ENCODE data around the gene IFNLR1.

Gene IFNLR1

DNA sequence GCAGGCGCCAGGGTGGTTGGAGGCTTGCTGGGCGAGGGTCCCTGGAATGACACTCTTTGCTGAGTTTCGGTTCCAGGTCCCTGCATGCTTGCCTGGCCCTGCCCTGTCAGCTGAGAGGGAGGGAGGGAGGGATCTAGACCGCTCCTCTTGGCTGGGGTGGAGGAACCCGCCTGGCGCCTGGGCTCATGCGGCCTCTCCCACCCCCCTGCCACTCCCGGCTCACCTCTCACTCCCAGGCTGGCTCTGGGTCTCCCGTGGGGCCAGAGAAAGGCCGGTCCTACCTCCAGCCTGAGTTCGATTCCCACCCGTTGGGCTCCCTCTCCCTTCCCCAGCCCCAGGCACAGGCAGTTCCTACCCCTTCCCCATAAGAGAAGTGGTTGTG is 19.0 kb upstream of the IFNLR1 start:
- DNase-seq (ENCODE audit: low read depth in 2 of 2, low spot score in 1 of 2), result no peak

GRCh38 chr1:24205345-24206082 is 18.4 kb upstream of the IFNLR1 start:
- DNase-seq (ENCODE audit: low read depth in 2 of 2, low spot score in 1 of 2), result no peak

GRCh38 chr1:24204116-24204515 is 17.0 kb upstream of the IFNLR1 start:
- DNase-seq (ENCODE audit: low read depth in 2 of 2, low spot score in 1 of 2), result no peak

DNA sequence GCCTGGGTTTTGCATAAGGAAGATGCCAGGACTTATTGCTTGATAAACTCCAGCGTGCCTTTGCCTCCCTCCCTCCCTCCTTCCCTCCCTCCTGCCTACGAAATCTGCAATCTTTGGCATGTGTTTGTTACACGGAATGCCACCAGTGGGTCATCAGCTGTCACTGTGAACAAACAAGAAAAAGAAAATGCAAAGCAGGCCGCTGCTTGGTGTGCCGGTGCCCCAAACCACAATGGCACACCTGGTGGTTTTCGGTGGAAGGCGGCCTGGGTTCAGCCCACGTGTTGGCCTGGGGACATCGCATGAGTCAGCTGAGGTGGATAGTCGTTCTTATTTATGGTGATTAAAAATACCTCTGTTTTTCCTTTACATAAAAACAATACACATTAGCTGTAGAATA is 16.3 kb upstream of the IFNLR1 start:
- DNase-seq (ENCODE audit: low read depth in 2 of 2, low spot score in 1 of 2), result no peak

- no peak for DNase-seq (ENCODE audit: low read depth in 2 of 2, low spot score in 1 of 2)
Observed at GRCh38 chr1:24202987-24203386, 15.9 kb upstream of the IFNLR1 start.

GRCh38 chr1:24202556-24202955 is 15.5 kb upstream of the IFNLR1 start:
- DNase-seq (ENCODE audit: low read depth in 2 of 2, low spot score in 1 of 2), result no peak

DNA sequence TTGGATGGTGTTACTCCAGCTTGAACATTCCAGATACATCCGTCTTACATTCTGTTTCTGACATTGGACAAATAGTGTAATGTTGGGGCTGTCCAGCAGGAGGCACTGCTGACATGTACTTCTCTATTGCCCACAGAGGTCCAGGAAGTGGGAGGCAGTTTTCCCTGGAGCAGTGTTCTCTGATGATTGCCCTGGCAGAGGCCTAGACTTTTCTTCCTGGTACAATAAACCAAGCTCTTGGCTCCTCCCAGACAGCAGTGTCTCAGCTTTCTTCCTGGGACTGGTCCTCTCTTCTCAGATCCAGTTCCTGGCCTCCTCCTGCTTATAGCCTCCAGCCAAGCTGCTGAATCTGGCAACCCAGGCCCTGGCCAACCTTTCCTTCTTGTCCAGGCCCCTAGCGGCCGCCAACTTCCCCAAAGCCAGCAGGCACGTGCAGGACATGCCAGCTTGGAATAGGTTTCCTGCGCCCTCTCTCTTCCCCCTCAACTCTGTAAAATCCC is 14.9 kb upstream of the IFNLR1 start:
- peak in 1 of 2 donors; percentile 16 for DNase-seq (ENCODE audit: low read depth in 2 of 2, low spot score in 1 of 2)

- peak; percentile 35 to 50 for DNase-seq (ENCODE audit: low read depth in 2 of 2, low spot score in 1 of 2)
Observed at GRCh38 chr1:24199291-24199900, 12.3 kb upstream of the IFNLR1 start.

DNA sequence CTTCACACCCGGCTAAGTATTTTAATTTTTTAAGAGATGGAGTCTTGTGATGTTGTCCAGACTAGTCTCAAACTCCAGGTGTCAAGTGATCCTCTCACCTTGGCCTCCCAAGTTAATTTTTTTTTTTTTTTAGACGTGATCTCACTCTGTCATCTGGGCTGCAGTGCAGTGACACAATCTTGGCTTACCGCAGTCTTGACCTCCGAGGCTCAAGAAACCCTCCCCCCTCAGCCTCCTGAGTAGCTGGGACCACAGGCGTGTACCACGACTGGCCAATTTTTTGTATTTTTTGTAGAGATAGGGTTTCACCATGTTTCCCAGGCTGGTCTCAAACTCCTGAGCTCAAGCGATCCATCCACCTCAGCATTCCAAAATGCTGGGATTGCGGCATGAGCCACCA is 11.7 kb upstream of the IFNLR1 start:
- no peak for DNase-seq (ENCODE audit: low read depth in 2 of 2, low spot score in 1 of 2)

- DNase-seq (ENCODE audit: low read depth in 2 of 2, low spot score in 1 of 2), result no peak
Observed at GRCh38 chr1:24195874-24196273, 8.8 kb upstream of the IFNLR1 start.

DNA sequence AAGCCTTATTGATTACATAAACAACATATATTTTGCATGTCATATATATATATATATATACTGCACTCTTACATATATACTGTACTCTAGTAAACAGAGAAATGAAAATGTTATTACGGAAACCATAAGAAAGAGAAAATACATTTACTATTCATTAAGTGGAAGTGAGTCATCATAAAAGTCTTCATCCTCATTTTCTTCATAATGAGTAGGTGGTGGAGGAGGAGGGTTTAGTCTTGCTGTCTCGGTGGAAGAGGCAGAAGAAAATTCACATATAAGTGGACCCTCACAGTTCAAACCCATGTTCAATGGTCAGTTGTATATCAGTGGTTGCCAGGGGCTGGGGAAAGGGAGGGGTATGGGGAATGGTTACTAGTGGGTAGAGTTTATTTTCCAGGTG is 8.0 kb upstream of the IFNLR1 start:
- DNase-seq (ENCODE audit: low read depth in 2 of 2, low spot score in 1 of 2), result no peak

GRCh38 chr1:24193046-24193445 is 6.0 kb upstream of the IFNLR1 start:
- no peak for DNase-seq (ENCODE audit: low read depth in 2 of 2, low spot score in 1 of 2)

DNA sequence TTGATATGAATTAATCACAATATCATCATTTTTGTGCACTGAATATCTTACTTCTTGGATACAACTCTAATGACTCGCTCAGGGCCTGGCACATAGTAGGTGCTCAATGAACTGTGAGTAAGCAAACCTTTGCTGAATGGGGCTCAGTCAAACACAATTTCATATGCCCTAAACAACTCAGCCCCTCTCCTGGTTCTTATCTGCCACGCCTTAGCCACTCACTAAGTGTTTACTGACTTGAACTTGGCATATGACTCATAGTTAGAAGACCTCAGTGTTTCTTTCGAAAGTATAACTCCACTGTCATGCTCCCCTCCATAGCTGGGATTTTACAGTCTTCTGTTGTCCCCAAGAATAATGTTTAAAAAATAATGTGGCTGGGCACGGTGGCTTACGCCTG is 4.8 kb upstream of the IFNLR1 start:
- DNase-seq (ENCODE audit: low read depth in 2 of 2, low spot score in 1 of 2), result no peak

DNA sequence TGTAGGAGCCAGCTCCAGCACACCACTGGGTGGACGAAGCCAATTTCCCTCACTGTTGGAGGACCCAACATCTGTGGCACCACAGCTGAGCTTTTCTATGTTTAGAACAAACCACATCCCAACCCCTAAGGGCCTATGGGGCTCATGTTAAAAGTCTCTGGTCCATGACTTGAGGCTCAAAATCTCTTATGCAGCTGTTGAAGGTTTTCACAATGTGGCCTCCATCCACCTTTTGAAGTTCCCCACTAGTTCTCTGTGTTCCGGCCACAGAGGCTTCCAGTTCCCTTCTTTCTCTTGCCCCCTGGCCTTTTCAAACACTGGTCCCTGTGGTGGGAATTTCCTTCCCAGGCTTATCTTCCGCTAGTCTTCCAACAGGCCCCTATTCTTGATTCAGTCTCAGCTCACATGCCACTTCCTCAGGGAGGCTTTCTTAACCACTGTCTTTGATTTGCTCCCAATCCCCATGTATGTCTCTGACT is 3.9 kb upstream of the IFNLR1 start:
- no peak for DNase-seq (ENCODE audit: low read depth in 2 of 2, low spot score in 1 of 2)

DNA sequence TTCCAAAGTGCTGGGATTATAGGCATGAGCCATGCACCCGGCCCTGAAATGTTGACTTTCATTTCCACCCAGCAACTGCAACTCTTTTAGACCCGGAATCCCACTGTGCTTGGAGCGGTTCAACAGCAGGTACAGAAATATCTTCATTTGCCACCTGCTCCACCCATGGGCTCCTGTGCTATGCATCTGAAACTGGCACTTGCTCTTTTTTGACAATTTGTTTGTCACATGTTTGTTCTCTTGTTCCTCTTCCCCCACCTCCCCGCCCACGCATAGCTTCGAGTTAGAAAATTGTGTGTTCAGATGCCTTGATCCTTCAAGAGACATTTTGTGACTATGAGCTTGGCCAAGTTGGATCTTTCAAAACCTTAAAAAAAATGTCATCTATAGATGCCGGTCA is 2.4 kb upstream of the IFNLR1 start:
- no peak for DNase-seq (ENCODE audit: low read depth in 2 of 2, low spot score in 1 of 2)

GRCh38 chr1:24186711-24186992 is 437 bp downstream of the IFNLR1 start:
- no peak for DNase-seq (ENCODE audit: low read depth in 2 of 2, low spot score in 1 of 2)

DNA sequence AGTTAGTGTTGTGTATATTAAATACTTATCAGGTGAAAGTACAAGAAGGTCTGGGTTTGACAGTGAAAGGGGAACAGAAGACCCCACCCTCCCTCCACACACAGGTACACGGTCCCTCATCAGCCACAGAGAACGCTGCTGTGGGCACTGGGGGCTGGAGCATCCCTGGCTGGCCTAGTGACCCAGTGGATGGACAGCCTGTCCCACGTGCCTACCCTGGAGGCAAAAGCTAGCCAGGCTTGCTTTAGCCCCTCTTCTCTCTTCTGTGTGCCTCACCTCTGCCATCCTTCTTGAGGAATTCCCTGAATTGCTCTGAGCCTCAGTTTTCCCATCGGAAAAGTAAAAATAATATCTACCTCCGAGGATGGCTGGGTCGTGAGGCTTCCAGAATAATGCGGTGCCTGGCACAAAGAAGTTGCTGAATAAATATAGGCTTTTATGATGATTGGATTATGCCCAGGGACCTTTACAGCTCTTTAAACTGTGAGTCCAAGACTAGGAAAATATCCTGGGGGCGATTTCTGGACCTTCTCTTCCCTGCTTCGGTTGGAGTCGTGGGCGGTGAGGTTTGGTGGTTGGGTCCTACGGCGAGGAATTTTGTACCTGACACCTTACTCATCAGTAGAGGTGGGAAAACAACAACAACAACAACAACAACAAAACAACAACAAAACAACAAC is 918 bp downstream of the IFNLR1 start:
- DNase-seq (ENCODE audit: low read depth in 2 of 2, low spot score in 1 of 2), result no peak

- DNase-seq (ENCODE audit: low read depth in 2 of 2, low spot score in 1 of 2), result no peak
Observed at GRCh38 chr1:24185076-24185475, 2.0 kb downstream of the IFNLR1 start.

DNA sequence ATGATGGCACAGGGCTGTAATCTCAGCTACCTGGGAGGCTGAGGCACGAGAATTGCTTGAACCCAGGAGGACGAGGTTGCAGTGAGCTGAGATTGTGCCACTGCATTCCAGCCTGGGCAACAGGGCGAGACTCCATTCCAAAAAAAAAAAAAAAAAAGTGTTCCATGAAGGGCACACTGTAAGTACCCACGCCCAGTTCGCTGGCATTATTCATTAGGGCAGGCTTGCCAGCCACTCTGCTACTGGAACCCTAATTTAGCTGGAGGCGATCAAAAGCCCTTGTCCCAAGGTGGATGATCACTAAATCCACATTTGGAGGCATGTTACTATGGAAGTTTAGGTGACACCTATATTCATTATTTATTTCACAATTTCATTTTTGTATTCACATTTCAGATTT is 5.0 kb downstream of the IFNLR1 start:
- no peak for DNase-seq (ENCODE audit: low read depth in 2 of 2, low spot score in 1 of 2)

DNA sequence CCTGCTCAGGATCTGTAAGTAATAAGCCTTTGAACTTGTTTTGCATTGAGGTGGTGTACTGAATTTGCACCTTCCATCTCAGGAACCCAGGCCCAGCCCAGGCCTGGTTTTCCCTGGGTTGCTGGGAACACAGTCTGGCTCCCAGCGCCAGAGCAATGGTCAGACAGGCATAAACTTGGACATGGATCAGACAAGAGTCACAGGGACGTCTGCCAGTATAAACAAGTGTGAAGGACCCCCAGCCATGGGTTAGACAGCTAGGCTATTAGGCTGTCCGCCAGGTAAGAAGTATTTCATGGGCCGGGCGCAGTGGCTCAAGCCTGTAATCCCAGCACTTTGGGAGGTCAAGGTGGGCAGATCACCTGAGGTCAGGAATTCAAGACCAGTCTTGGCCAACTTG is 5.5 kb downstream of the IFNLR1 start:
- DNase-seq (ENCODE audit: low read depth in 2 of 2, low spot score in 1 of 2), result no peak

GRCh38 chr1:24180676-24181075 is 6.4 kb downstream of the IFNLR1 start:
- DNase-seq (ENCODE audit: low read depth in 2 of 2, low spot score in 1 of 2), result no peak

GRCh38 chr1:24179251-24179840 is 7.7 kb downstream of the IFNLR1 start:
- DNase-seq (ENCODE audit: low read depth in 2 of 2, low spot score in 1 of 2), result no peak
